ENCODE data around the gene GAPDHS.

GAPDHS gene

DNA sequence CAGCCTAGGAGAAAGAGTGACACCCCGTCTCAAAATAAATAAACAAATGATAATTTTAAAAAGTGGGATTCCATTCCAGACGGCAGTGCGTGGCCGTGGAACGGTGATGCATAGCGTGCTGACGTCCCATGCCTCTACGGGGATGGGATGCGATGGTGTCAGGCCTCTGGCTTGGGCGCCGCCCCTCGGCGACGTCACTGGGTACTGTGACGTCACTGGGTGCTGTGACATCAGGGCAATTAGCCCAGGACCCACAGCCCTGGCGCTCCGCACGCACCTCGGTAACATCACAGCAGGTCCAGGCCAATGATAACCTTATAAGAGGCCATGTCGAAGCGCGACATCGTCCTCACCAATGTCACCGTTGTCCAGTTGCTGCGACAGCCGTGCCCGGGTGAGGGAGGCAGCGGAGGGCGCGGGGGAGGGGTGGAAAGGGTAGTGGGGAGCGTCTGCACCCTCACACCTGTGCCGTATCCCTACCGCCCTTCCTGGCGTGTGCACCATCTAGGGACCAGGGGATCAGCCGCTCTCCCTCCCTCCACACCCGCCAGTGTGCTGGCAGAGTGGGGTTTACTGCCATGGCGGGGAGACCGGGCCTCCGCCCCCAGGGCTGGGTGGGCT lies at the start of gene GAPDHS:
Gene GAPDHS (plus strand): TSS at position 256 of the 621 bp plus-strand sequence. CDS start 72 bp downstream, at position 328.
- no peak for FAIRE-seq

DNA sequence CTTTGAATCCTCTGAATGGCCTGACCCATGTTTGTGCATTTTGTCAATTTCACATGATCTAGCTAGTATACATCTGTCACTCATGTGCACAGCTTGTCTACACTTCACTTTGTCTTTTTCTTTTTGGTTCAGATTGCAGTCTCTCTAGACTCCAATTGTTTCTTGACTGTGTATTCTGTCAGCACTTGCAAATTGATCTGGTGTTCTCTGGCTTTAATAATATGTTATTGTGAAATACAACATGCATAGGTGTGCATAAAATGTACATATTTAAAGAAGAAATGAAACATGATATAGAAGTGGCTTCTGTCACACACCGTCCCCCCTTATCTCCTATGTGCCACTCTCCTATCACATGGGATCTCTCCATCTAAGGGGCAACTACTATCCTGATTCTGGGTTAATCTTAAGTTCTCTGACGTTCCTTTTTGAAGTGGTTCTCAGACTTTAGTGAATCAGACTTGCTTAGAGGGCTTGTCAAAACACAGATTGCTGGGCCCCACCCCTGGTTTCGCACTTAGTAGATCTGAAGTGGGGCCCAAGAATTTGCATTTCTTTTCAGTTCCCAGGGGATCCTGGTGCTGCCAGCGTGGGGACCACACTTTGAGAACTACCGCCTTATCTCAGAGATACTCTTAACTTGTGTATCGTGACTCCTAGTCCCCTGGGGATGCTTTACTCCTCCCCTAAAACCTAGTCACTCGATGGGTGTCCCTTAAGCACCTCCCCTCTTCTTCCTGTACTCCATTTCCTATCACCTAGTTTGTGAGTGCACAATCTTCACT lies 48.8 kb upstream of the GAPDHS start:
- no peak for FAIRE-seq

DNA sequence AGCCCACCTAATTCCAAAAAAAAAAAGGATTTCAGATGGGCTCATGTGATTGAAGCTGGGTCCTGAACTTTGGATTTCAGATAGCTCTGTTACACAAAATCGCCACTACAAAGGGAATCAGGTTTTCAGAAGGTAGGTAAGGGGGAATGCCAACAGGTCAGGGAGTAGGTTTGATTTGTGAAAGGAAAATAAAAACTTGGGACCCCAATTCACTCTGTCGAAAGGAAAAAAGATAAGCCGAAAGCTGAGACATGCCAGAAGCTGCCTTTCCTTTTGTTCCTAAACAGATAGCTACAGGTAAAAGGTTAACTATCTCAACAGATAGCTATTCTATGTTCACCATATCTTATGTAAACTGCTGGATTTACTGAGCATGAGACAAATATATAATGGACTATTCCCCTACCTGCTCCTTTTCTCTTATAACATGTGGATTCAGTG lies 47.0 kb upstream of the GAPDHS start:
- FAIRE-seq, result no peak

DNA sequence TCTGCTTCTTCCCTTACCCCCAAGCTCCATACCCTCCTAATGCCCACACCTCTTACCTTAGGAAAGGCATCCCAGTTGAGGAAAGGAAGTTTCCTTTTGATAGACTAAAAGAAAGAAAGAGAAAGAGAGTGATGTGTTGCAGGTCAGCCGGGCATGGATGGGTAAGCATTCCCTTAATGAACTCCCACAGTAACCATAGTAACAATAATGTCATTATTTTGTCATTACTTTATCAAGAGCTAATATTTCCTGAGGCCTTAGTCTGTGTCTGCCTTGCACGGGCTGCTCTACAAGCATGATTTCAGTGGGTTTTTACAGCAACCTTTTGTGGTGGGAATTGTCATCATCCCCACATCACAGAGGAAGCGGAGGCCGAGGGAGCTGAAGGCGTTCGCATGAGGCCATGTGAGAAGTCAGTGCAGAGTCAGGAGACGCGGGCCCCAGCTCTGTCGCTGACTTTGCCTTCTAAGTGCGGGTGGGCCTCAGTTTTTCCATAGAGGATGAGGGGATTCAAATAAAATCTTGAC lies 45.5 kb upstream of the GAPDHS start:
- no peak for FAIRE-seq

DNA sequence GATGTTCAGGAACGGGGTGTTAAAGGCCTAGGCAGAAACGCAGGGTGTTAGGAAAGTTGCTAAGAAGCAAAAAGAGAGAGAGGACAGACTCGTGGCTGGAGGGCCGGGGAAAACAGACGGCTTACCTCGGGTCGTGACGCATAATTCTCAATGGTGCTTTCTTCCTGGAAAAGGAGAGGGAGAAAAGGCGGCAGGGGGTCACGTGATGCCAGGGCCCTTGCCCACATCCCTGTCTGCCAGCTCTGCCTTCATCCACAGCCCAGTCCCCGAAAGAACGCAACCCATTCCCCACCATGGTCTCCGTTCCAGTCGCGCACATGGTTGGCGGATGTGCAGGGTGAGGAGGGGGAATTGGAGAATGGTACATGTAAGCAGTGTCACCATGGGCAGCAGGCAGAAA lies 44.6 kb upstream of the GAPDHS start:
- no peak for FAIRE-seq

DNA sequence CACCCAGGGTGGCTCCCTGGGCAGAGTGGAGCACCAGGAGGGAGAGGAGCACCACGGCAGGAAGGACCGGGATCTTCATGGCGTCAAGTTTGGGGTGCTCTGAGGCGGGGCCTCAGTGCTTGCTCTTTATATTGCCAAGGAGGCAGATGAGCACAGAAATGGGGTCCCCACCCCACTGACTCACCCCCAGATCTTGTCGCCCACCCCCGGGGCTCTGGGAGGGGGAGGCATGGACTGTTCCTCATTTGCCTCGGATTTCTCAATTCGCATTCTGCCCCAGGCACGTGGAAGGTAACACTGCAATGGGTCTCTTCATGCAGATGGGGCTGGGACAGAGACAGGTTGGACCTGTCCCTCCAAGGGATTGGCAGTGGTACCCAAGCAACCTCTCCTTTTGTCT lies 42.9 kb upstream of the GAPDHS start, which contains the start of gene KRTDAP:
Gene KRTDAP (minus strand): TSS at position 101 of the 400 bp plus-strand sequence. CDS start 22 bp downstream, at position 79.
- no peak for FAIRE-seq

DNA sequence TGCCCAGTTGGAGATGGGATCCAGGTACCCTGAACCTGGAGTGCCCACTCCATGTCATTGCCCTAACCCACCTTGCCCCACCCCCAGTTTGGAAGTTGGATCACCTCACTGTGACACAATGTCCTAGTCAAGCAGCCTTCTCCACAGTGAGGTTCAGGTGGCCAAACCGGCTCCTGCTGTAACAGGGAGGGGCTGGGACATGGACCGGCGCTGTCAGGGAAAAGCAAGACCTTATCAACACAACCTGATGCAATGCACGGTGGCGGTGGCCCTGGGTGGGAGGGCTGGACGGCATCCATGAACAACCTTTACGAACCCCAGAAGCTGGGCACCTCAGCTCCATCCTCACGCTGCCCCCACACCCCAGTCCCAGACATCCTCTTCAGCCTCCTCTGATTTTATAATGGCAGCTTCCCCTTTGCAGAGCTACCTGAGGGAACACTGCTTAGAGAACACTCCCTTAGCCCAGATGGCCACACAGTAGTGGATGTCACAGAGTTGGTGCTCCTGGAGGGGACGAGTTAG lies 41.4 kb upstream of the GAPDHS start:
- no peak for FAIRE-seq

DNA sequence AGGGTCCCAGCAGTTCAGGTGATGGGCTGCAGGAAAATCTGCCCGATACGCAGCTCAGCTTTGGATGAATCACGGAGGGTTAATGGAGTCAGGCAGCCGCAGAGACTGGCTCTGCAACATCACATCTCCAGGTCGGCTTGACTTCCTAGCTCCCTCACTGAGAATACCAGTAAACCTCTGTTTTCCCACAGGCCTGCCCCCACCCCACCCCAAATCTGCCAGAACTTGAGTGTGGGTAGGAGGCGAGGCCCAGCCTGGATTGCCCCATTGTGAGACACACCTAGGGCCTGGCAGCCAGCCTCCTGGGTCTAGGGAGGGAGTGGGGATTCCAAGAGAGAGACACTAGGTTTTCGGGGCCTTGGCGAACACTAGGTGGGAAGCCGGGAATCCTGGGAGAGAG lies 39.3 kb upstream of the GAPDHS start:
- no peak for FAIRE-seq

DNA sequence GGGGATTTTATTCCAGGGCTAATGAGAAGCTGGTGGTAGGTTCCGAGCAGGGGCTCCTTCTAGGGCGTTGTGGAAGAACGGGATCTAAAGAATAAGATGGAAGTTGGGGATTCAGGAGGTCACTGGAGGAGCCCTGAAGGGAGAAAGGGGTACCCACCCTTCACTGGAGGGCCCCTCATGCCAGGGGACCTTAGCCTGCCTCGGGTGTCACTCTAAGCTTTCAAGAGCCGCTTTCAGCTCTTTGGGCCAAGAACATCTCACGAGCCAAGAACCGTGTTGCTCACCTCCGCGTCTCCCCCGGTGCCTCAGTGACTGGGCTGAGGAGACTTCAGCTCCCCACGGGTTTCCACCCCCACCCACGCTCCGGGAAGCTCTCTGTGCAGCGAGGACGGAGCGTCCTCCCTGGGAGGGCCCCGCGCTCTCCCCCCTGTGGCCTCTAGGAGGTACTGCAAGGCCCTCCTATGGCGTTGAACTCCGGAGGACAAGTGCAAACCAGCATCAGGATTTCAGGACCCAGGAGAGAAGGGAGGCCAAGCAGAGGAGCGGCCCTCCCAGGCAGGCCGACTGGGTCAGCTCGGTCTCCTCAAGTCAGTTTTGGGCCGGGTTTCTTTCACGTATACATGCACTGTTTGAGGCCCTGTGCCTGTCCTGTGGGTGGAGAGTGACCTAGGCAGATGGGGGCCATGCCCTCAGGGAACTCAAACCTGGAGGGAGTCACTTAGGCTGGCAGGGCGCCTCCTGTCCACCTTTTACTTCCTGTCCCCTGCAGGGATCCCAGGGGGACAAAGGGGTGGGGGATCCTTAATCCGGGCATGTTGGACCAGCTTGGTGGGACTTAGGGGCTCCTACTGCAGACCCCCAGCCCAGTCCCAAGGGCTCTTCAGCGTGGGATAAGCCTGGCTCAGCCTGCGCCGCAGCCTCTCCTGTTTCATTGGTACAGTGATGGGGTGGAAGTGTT lies 37.9 kb upstream of the GAPDHS start:
- no peak for FAIRE-seq

DNA sequence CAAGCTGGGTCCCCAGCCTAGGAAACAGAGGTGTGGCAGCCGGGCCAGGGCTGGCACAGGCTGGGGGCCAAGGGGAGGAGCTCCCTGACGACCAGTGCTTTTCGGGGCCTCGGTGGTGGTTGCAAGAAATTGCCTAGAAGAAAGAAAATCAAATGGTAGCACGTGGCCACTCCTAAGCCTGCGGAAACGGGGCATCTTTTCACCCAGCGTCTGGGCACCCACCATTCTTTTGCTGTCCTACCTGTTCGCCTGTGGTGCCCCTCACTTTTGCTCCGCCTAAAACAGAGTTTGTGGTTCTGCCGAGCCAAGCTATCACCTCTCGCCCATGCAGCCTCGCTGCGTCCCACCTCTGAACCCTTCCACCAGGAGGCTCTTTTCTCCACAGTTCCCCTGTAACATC lies 35.9 kb upstream of the GAPDHS start:
- FAIRE-seq, result no peak

DNA sequence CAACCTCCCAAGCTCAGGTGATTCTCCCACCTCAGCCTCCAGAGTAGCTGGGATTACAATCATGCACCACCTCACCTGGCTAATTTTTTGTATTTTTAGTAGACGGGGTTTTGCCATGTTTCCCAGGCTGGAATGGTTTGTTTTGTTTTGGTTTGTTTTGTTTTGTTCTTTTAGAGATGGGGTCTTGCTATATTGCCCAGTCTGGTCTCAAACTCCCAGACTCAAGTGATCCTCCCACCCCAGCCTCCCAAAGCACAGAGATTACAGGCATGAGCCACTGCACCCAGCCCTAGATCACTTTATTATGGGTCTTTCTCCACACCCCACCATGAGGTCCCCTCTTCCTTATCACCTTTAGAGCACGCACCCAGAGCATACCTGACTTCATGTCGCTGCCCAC lies 35.0 kb upstream of the GAPDHS start:
- FAIRE-seq, result no peak

DNA sequence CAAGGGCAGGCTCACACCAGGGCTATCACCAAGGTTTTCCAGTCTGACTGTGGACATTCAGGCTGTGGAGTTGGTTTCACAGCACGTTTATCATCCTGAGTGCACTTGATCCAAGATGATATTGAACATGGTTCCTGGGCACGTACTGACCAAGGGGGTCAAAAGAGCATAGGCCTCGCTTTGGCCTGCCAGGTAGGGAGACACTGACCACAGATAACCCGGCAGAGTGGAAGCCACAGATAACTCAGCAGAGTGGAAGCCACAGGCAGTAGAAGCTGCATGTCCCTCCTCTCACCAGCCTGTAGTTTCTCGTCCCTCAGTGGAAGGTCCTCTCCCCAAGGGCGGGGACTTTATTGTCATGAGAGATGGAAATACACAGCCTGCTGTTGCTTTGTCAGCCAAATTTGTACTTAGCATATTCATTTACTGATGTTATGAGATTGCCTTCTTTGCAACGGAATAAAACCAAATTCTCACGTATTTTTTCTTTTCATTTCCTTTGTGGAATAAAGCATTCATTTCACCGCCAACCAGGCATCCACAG lies 34.2 kb upstream of the GAPDHS start:
- FAIRE-seq, result no peak

DNA sequence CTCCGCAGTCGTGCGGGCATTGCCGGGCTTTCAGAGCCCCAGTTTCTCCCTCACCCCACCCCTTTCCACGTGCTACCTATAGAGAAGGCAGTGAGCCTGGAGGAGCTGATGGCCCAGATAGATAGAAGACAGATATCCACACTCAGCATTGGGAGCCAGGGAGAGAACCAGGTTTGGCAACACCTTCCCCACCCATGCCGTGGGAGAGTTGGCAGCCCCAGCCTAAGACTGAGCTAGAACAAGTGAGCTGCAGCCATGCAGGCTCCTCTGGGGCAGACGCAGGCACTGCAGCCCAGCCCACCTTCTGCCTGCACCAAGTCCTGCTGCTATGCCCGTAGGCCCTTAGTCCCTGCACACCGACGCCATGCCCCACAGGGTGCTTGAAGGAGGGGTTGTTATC lies 32.6 kb upstream of the GAPDHS start:
- FAIRE-seq, result no peak

DNA sequence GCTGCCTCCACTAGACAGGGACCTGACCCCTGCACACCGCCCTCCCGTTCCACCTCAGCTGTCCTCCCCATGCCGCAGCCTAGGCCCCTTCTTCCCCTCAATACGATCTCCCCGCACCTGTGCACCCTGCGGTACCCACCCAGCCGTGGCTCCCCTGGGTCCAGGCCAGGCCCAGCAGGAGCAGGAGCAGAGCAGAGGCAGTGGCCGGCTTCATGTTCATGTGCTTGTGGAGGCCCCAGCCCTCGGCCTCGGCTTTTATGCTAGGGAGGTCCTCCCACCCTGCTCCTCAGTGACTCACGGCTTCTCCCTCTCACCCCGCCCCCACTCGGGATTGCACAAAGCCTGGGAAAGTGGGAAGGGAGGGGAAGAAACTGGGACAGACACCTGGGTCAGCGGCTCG lies 31.6 kb upstream of the GAPDHS start:
- no peak for FAIRE-seq

DNA sequence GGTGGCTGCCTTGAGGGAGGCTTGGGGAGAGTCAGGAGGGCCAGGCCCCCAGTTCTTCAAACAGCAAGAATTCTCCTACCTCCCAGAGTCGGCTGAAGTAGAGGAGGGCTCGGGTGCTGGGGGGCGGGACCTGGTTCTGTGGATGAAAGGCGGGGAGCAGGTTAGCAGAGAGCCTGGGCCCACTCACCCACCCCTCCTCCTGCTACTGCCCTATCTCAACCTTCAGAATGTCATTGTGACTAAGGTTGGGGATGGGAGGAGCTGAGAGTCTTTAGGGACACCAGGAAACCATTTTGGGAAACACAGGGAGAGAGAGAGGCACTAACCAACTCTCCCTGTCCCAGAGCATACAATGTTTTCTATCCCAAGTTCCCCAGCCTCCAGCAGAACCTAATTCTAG lies 30.5 kb upstream of the GAPDHS start:
- FAIRE-seq, result no peak

DNA sequence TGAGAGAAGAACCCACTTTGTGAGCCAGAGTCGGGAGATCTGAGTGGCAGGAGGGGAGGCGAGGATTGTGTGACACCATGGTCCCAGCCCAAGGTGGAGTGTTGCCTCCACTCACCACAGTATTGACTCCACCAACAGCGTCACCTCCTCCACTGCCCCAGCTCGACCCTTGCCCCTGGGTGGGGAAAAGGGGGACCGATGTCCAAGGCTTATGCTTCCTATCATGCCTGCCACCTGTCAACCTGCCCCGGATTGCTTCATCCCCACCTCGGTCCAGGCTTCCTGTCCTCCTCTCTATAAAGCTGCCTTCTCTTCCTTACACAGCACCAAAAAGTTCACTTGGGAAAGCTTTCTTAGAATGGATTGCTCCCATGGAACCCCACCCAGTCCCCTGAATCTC lies 27.2 kb upstream of the GAPDHS start:
- FAIRE-seq, result no peak

DNA sequence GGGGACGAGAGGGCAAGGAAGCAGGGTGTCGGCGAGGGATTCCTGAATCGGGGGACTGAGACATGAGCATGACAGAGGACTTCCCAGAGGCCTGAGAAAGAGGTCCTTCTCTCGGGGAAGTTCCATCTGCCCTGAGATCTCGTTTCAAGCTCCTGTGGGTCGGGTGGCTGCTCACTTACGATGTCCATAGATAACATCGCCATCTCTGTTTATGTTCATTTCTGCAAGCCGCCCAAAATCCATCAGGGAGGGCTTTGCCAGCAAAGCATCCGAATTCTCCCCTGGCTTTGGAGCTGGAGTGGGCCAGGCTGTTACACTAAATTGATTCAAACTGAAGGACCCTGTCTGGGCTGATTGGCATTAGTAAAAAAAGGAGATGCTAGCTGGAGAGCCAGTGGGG lies 25.7 kb upstream of the GAPDHS start:
- no peak for FAIRE-seq

DNA sequence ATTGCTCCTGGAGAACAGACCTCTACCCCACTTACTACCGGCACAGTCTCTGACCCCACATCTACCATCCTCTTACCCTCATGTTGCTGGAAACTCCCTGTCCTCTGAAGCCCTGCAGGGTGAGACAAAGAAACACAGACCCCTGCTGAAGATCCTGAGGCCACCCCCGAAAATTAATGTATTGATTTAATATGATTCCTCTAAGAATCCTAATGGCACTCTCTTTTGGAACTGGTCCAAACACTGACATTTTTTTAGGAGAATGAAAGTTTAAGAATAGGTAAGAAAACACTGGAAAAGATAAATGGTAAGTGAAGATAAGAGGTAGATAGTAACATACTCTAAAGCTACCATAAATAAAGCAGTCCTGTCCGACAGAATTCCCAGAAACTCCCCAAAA lies 25.1 kb upstream of the GAPDHS start:
- FAIRE-seq, result no peak

DNA sequence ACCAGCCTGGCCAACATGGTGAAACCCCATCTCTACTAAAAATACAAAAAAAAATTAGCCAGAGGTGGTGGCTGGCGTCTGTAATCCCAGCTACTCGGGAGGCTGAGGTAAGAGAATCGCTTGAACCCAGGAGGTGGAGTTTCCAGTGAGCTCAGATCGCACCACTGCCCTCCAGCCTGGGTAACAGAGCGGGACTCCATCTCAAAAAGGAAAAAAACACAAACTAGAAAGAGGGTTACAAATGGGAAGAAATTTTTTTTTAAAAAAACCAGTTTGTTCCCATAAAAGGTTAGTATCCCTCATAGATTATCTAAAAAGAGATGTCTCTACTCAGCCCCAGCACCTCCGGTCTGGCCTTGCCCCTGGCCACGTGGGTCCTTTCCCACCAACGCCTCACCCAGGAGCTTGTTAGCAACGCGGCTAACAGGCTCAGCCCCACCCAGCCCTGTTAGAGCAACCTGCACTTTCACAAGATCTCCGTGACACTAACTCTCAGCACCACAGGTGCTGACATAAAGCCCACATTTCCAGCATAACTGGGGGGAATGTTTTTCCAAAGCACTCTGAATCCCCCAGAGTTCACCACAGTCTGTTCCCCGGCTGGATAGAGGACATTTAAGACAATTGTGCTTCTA lies 24.1 kb upstream of the GAPDHS start:
- no peak for FAIRE-seq

DNA sequence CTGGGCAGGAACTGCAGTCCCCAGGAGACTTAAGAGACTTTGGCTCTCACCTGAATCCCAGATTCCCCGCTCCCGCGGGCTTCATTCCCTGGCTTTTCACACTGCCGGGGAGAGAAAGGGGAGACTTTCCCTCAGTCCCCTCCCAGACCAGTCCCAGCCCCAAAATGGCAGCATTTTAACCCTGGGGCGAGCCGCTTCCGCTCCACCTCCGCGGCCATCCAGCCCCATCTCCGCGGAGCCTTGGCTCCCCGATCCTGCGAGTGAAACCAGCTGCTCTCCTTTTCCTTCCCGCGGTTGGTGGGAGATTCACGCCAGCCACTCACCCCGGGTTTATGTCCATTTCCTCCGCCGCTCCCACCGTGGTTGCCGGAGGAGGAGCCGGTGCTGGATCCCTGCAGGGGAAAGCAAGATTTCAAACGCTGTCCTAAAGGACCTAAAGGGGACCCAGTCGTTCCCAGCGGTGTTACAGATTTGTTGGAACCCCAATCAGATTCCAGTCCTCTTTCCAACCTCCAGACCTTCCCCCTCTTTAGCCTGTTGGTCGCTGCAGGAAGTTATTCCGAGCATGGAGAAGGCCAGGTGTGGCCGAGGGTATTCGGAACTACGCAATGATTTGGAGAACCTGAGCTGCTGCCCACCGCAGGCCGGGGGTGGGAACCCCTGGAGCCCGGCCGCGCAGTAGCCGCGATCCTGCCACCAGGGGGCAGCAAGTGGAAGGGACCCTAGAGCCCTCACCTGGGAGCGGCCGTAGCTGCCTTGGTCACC lies 23.2 kb upstream of the GAPDHS start:
- FAIRE-seq, result no peak

DNA sequence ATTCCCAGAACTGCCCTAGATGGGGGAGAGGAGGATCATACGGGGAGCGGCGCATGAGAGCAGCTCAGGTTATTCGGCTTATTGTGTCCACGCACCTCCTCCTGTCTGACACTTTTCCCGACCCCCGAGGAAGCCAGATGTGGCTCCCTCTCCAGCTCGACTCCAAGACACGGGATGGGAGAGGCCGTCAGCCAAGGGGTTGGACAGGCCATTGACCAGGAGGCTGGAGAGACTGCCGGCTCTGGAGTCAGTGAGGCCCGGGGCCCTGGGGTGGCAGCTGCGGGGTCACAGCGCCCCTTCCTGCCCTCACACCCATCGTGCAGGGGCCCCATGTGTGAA lies 22.7 kb upstream of the GAPDHS start:
- FAIRE-seq, result no peak
